Neural progenitor cell (in vitro differentiated cells): ENCODE results near the gene UBAP1L.

Source experiments
- EZH2 ChIP-seq: fragments of 200-600 bp; sonication (generic); IDR thresholded peaks from 2 replicates; pipeline ENCODE4 v1.6.1; 2017; ENCODE audit warnings: antibody characterized with exemption, mild to moderate bottlenecking, moderate library complexity
- TF ChIP-seq, protein P1 (sequence below): fragments of 200-600 bp; sonication (generic); IDR thresholded peaks from 2 replicates; pipeline ENCODE4 v1.5.1; 2017; ENCODE audit warnings: antibody characterized with exemption, mild to moderate bottlenecking

- TF ChIP-seq, protein P1, sequence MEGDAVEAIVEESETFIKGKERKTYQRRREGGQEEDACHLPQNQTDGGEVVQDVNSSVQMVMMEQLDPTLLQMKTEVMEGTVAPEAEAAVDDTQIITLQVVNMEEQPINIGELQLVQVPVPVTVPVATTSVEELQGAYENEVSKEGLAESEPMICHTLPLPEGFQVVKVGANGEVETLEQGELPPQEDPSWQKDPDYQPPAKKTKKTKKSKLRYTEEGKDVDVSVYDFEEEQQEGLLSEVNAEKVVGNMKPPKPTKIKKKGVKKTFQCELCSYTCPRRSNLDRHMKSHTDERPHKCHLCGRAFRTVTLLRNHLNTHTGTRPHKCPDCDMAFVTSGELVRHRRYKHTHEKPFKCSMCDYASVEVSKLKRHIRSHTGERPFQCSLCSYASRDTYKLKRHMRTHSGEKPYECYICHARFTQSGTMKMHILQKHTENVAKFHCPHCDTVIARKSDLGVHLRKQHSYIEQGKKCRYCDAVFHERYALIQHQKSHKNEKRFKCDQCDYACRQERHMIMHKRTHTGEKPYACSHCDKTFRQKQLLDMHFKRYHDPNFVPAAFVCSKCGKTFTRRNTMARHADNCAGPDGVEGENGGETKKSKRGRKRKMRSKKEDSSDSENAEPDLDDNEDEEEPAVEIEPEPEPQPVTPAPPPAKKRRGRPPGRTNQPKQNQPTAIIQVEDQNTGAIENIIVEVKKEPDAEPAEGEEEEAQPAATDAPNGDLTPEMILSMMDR = no peak
- no peak for TF ChIP-seq EZH2
These were observed 18.7 kb upstream of the UBAP1L start, which contains the start of gene PDCD7 for GRCh38 chr15:65133548-65134200.
